ENCODE data around the gene DLX3.
A peak's percentile ranks its signal among the peaks of the same experiment; 100 is the strongest.

Gene DLX3

GRCh38 chr17:49991409-49991808 lies 3.6 kb downstream of the DLX3 start:
- no peak for DNase-seq

- no peak for DNase-seq
Observed at GRCh38 chr17:49990921-49991320, 4.1 kb downstream of the DLX3 start.

DNA sequence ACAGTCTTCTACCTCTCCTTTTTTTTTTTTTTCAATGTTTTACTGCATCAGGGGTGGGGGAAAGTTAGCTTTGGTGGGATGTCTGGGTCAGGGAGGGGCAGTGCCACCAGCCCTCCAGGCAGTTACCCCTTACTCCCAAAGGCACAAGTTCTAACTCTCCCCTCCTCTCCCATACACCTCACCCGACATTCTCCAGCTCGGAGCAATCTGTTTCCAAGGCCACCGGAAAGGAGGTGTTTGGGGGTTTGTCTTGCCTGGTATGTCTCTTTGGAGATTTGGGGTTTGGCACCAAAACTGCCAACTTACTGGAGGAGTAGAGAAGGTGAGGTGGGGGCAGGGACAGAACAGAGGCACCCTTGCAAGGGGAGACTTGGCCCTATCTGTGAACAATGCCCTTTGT lies 4.7 kb downstream of the DLX3 start:
- DNase-seq, result no peak

GRCh38 chr17:49989518-49989880 lies 5.5 kb downstream of the DLX3 start:
- no peak for DNase-seq

DNA sequence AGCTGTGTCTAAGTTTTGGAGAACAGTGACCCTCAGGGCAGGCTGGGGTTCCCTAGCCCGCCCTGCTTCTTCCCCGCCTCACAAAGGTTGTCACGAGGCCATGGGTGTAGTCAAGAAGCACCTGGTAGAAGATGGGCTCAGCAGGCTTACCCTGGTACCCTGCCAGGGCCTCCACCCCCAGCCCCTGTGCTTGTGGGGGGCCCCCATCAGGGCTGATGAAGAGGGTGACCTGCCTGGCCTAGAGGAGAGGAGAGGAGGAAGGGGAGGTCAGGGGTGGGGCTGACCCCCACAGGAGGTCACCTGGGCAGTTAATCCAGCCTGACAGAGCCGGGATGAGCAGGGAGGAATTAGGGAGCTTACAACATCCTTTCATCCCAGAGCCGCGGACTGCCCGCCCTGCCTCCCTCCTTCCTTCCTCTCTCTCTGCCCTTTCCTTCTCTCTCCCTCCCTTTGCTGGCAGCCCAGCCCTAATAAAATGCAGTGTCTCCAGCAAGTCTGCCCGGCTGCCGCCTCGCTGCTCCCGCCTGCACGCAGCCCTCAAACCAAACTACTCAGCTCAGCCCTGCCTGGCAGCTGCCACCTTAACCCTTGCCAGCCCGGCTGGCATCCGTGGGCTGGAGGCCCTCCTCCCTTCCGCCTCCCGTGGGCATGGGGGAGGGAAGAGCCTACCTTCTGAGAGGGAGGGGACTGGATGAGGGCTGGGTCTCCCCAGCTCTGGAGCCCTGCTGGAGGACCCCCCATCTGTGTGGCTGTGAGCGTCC lies 7.2 kb downstream of the DLX3 start:
- DNase-seq, result peak; percentile 17 to 70

GRCh38 chr17:49987290-49987585 lies 7.8 kb downstream of the DLX3 start:
- DNase-seq, result no peak

GRCh38 chr17:49986396-49987289 lies 8.4 kb downstream of the DLX3 start:
- DNase-seq, result no peak

DNA sequence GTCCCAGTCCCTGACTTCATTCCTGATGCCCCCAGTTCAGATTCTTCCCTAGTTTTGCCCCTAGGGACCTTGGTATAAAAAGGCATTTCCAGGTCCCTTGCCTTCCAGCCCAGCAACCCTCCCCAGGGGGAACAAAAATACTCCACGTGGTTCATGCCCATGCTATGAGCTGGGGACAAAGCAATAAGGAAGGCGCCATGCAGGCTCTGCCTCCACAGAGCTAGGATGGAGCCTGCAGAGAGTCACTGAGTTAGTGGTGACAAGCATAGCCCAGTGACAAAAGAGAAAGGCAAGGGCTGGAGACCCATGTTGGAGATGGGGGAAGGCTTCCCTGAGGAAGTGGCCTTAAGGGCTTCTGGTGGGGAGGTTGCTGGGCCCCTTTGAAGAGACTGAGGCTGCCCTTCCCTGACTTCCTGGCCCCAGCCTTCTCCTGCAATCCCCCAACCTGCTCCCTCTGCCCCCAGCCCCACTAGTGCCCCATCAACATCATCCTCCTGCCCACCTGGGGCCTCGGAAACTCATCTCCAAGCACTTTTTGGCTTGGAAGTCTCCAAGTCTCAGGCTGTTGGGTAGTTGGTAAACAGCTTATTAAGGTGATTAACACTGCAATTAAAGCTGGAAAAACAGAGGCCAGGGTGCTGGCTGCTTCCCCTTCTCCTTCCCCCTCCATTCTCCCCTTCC lies 9.6 kb downstream of the DLX3 start:
- DNase-seq, result no peak

DNA sequence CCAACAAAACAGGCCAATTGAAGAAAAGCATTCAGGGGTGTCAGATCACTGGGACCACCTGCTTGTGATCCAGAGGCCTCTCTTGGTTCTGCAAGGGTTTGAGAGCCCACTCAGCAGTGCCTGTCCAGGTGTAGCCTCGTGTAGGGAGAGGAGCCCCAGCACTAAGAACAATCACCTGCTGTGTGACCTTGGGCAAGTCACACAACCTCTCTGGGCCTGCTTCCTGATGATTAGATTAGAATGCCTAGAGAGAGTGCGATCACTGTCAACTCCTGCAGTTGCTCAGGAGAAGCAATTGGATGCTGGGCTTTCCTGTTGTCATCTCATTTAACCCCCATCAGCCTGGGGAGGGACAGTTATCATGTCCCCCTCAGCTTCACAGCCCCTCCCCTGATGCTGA lies 10.2 kb downstream of the DLX3 start:
- DNase-seq, result no peak

DNA sequence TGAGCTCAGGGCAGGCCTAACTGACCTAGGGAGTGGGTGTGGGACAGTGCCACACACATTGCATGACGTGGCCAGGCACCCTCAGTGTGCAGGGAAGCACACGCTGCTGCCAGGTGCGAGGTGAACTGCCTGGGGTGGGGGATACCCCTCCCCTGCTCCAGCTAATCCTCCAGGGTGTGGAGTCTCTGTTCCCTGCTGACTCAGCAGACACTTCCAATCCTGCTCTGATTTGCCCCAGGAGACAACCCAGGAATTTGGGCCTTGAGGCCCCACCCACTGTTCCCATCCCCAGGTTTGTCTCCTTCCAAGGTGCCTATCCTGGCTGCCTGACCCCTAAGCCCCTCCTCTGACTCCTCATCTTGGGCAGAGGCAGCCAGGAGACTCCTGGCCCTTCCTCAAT lies 10.7 kb downstream of the DLX3 start:
- DNase-seq, result no peak

- DNase-seq, result no peak
Observed at GRCh38 chr17:49980703-49981197, 14.3 kb downstream of the DLX3 start.

DNA sequence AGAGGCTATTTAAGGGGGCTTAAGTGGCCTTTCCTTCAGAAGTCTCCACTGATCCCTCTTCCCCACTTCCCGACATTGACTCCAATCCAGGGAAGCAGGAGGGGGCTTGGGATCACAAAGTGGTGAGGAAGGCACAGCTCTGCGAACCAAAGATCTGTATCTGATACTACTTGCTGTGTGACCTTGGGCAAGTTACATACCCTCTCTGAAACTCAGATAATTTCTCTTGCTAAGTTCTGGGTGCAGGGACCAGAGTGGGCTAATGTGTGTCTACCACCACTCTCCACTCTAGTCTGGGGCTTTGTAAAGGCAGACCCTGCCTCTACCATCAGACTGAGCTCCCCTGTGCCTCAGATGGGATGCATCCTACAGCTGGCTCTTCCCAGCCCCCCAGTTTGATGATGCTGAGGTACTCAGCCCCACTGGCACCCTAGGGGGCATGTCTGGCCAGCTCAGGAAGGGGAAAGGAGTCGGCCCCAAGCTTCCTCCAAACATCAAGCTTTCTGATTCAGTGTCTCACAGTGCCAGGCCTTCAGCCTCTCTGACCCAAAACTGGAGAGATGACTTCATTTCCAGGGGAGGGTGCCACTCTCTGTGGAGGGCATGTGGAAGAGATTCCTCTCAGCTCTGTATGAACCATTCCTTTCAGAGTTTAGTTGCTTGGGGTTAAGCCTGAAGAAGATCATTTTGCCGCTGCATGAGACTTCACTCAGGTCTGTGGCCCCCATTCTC lies 15.1 kb downstream of the DLX3 start:
- no peak for DNase-seq

DNA sequence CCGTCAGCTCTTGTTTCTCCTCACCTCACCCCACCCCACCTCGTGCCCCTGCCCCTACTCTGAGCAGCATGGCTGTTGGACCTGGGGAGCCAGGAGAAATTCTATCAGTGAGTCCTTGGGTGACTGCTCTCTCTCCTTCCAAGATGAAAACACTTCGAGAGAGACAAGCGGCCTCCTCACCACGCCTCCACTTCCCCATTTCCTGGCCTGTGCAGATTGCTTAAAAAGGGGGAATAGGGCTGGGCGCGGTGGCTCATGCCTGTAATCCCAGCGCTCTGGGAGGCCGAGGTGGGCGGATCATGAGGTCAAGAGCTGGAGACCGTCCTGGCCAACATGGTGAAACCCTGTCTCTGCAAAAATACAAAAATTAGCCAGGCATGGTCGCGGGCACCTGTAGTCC lies 16.5 kb downstream of the DLX3 start:
- DNase-seq, result no peak

DNA sequence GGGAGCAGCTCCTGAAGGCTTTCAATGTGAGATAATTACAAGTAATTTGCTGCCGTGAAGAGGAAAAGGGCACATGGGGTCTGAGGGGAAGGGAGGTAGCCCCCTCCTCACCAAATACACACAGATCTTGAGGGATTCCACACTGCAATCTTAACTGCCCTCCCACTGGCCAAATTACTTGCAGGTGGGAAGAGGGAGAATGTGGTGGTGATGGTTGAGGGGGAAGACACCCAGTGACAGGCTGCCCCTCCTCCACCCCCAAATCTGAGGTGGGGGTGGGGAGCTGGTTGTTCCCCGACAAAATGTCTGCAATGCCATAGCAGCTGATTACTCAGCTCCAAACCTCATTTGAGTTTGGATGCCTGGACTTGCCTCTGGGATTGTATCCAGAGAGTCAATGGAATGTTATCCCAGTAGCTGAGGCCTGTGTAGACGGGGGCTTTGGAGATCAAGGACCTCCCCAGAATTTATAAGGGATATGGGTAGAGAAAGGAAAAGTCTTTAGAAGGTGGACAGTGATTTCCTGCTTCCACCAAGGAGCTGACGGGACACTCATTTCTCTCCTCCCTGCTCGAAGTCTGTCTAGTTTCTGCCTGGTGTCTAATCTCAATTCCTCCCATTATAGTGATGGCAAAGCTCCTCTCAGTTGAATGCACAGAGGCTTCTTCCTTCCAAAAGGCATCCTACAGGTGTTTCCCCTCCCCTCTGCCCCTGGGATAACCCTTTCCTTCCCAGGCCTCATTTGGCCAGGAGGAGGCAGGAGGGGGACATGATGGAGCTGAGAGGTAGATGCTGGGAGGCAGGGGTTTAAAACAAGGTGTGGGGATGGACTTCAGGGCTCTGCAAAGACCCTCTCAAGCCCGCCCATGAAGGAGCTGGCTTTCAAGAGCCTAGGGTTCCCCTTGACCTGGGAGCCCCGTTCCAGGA lies 17.3 kb downstream of the DLX3 start:
- DNase-seq, result no peak

DNA sequence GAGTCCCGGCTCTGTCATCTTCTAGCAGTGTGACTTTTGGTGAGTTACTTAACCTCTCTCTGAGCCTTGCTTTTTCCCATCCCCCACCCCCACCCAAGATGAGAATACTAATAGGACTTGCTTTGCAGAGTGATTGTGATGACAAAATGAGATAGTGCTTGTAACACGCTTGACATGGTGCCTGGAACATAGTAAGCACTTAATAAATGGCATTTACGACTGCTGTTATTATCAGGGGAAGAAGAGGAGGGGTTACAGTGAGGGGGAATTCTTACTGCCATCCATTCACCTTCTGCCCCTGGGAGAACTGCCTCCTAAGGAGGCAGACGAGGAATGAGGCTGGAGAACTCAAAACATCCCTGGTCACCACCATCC lies 18.2 kb downstream of the DLX3 start:
- DNase-seq, result no peak

DNA sequence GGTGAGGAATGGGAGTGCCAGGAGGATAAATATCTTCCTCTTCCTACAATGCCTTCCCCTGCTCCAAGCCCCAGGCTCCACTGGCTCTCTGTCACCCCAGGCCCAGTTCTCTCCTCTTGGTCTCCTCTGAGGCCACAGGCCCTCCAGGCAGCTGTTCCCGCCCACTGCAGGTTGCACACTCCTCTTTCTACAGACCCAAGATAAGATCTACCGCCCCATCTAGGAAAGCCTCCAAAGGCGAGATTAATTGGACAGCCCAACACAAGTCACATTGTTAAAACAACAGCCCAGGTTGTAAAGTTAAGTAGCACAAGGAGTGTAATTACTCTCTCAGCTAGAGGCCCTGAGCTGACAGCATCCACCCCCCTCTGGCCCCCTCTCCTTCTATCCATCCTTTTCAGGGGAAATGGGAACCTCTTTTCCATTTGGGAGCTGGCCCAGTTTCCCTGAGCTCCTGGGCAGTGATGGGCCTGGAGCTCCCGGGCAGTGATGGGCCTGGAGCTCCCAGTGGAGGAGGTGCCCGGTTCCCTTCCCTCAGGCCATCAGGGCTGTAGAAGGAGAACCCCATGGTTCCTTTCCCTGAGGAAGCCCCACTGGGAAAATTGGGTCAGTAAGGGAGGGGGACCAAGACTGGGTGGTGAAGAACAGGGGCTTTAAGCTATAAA lies 18.7 kb downstream of the DLX3 start:
- no peak for DNase-seq

DNA sequence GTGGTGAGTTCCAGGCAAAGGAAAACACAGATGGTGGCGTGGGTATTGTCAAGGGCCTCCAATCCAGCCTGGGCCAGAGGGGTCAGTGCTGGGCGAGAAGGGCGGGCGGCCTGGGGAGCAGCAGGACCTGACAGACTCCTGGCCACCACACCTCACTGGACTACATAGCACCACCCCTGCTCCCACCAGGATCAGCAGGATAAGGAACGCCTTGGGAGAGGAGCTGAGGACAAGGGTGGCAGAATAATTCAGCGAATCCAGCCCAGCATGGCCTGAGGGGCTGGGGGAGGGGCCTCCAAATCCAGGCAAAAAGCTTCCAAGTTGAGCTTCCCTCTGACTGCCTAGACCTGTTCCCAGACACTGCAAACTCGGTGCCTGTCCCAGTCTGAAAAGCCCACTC lies 19.5 kb downstream of the DLX3 start:
- DNase-seq, result no peak

DNA sequence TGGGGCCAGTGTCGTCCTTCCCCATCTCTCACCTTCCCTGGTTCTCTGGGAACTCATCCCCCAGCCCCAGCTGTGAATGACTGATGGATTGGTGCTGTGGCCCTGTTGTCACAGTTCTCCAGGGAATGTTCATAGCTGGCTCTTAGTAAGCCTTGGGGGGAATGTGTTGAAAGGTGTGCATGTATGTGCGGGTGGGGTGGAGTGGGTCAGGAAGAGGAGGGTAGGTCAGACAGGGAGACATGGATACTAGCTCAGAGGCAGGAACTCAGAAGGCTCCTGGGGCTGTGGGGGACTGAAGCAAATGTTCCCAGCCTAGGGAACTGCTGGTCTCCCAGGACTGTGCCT lies 21.8 kb downstream of the DLX3 start:
- DNase-seq, result no peak

DNA sequence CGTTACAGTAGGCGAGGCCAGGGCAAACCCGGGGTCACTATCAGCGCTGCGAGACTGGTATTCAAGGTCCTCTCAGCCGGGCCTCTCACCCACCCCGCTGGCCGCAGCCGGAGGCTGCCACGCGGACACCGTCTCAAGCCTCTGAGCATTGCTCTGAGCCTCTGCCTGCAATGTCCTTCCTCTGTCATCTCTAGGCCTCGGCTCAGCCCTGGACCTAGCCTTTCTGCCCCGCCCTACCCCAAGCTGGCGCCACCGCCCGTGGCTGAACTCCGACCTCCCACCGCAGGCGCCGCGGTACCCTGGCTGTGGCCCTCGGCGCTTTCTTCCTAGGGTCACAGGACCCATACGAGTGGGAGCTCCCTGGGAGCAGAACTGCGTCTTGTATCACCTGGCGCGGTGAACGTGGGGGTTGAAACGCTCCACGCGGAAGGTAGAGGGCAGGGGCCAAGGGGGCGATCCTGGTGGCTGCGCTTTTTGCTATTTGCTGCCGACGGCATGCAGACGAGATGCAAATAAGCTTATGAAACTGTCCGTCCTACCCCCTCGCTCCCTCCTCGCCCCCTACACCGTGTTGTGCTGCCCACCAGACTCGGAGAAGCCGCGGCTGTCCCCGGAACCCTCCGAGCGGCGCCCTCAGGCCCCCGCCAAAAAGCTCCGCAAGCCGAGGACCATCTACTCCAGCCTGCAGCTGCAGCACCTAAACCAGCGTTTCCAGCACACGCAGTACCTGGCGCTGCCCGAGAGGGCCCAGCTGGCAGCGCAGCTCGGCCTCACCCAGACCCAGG lies 22.3 kb downstream of the DLX3 start:
- no peak for DNase-seq

DNA sequence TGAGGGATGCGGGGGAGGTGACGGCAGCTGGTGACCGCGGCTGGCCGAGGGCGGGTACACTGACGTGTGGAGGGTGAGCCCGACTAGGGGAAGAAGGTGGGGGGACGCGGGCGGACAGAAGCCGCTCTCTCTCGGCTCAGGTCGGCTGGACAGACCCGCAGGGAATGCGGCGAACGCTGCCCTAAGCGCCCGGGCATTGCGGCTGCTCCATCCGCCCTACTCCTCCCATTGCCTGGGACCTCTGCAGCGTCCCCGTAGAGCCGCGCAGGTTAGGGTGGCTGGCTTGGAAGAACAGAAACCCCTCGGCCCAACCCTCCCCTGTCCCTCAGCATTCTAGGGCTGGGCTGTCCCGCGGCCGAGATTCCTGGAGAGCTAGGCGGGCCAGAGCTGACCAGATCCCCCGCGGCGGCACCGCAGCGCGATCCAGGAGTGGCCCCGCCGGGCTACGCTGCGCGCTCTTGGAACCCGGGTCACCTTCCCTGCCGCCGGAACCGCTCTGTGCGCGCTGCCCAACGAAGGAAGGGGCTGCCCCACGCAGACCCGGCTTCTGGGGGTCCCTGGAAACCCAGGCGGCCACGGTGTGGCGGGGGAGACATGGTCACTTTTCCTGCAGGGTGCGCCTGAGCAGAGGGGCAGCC lies 23.1 kb downstream of the DLX3 start:
- no peak for DNase-seq

Measured in SHP77 (cell line).